Stomach (tissue), 9 donors: ENCODE data around the gene SH3TC1. TPM values are rescaled to one million over a fixed set of nuclear protein-coding genes. Genes with fewer than 3 reads are reported as not detected.
A peak's percentile ranks its signal among the peaks of the same experiment; 100 is the strongest.

ENCODE experiments used
- DNase-seq, 2 donors: peaks; one replicate each; pipeline versions ENCODE4 v3.0.0 to v3.0.0-alpha.2; 2013 to 2019
- H3K27ac ChIP-seq, 5 donors: fragments of 200-600 bp in 4 of 5; sonication (generic) in 4 of 5; one replicate each; pipeline ENCODE4 v1.5.1; 2013 to 2019; ENCODE audit warnings: mild to moderate bottlenecking in 1 of 5, moderate library complexity in 1 of 5
- H3K27me3 ChIP-seq, 3 donors: fragments of 200-600 bp; sonication (generic); one replicate each; pipeline ENCODE4 v1.5.1; 2017 to 2019; ENCODE audit warnings: mixed run types in 1 of 3
- H3K36me3 ChIP-seq, 4 donors: fragments of 200-600 bp; sonication (generic); 1 replicate in 3 of 4; 2 replicates in 1 of 4; pipeline ENCODE4 v1.5.1; 2016 to 2019
- H3K4me1 ChIP-seq, 4 donors: fragments of 200-600 bp; sonication (generic); one replicate each; pipeline ENCODE4 v1.5.1; 2016 to 2019
- H3K4me3 ChIP-seq, 4 donors: fragments of 200-600 bp; sonication (generic) in 3 of 4; one replicate each; pipeline ENCODE4 v1.5.1; 2016 to 2019; ENCODE audit warnings: mild to moderate bottlenecking in 1 of 4
- H3K9me3 ChIP-seq, 4 donors: fragments of 200-600 bp; sonication (generic); one replicate each; pipeline ENCODE4 v1.5.1; 2016 to 2019
- EP300 ChIP-seq: sonication (generic); formaldehyde crosslinking; IDR thresholded peaks from one replicate; pipeline ENCODE4 v1.6.1; 2017; ENCODE audit warnings: antibody characterized with exemption
- POLR2A ChIP-seq, 4 donors: fragments of 450-650 bp; IDR thresholded peaks; one replicate each; pipeline ENCODE4 v1.6.1; 2016; ENCODE audit warnings: antibody characterized with exemption in 4 of 4, control low read depth in 2 of 4, mild to moderate bottlenecking in 1 of 4, moderate library complexity in 1 of 4
- POLR2AphosphoS5 ChIP-seq, 3 donors: sonication (generic); formaldehyde crosslinking; IDR thresholded peaks; one replicate each; pipeline ENCODE4 v1.6.1; 2016; ENCODE audit warnings: antibody characterized with exemption in 3 of 3
- WGBS, 5 donors: extraction: QIAGEN DNeasy Blood & Tissue Kit in 3 of 5; methylation state at CpG; one replicate each; pipeline versions ENCODE4 v1.1.5 to v1.1.7; 2013 to 2018; 5-methylcytosine and 5-hydroxymethylcytosine counted together
- intact Hi-C: fragments of 100-400 bp; cut with DNase I; formaldehyde crosslinking; loops from one replicate; pipeline ENCODE4 v1.15.1; 2023; ENCODE audit warnings: low total_unique reads
- polyA plus RNA-seq, 3 donors: library from polyadenylated mRNA; stranded (reverse); fragments of 200-250 nt; gene quantifications; one replicate each; pipeline ENCODE4 v1.2.3, GENCODE V29; 2013
- total RNA-seq, 5 donors: library from RNA; depleted of rRNA; stranded (reverse); fragments of >200 nt; gene quantifications; one replicate each; pipeline versions ENCODE4 v1.1.0 to v1.2.3, GENCODE V29; 2014 to 2016
- TF ChIP-seq, protein P1 (sequence below), 7 experiments: fragments of 450-650 bp in 4 of 7; fragments of 200-600 bp in 3 of 7; sonication (generic) in 3 of 7; IDR thresholded peaks; one replicate each; pipeline ENCODE4 v1.5.1; 2016 to 2019; ENCODE audit warnings: antibody characterized with exemption in 7 of 7, control low read depth in 2 of 7, mild to moderate bottlenecking in 1 of 7
- donor health status: healthy with polysubstance abuse.
- donor health status: Bipolar disorder and iron deficiency.
- donor health status: healthy.

The SH3TC1 gene
- total and polyA plus RNA-seq, 8 donors: 12.0 to 96.2 (median 27.9) TPM

DNA sequence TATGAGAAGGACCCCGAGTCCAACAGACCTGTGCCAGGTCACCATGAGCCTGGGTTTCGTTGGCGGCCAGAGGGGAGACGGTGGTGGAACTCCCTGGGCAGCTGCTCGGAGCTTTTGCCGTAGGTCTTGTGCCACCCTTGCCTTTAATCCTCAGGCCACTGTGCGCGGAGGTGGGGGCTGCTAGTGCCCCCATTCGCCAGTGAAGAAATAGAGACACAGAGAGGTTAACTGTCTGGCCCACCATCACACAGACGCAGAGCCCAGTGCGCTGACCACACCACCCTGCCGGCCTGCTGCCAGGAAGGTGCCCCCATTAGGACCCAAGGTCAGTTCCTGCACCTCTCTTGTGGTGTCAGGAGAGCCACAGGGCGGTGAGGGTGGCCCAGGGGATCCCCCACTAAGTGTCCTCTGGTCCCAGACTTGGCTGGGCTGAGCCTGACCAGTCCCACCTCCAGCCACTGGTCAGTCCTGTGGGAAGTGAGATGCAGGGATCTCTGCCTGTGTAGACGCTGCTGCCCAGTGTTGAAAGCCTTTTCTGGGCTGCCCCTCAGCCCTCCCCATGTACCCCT is 42.2 kb downstream of the SH3TC1 start:
- intact Hi-C loops: loop anchor here (5.0 kb wide), 1 partner anchor 166 kb away; no protein-coding TSS in a partner anchor
- no peak for TF ChIP-seq EP300
- no peak for TF ChIP-seq POLR2AphosphoS5 (IDR thresholded peaks at IDR 0.05)
- TF ChIP-seq, protein P1, sequence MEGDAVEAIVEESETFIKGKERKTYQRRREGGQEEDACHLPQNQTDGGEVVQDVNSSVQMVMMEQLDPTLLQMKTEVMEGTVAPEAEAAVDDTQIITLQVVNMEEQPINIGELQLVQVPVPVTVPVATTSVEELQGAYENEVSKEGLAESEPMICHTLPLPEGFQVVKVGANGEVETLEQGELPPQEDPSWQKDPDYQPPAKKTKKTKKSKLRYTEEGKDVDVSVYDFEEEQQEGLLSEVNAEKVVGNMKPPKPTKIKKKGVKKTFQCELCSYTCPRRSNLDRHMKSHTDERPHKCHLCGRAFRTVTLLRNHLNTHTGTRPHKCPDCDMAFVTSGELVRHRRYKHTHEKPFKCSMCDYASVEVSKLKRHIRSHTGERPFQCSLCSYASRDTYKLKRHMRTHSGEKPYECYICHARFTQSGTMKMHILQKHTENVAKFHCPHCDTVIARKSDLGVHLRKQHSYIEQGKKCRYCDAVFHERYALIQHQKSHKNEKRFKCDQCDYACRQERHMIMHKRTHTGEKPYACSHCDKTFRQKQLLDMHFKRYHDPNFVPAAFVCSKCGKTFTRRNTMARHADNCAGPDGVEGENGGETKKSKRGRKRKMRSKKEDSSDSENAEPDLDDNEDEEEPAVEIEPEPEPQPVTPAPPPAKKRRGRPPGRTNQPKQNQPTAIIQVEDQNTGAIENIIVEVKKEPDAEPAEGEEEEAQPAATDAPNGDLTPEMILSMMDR (IDR thresholded peaks at IDR 0.05): no peak
- no peak for TF ChIP-seq POLR2A (IDR thresholded peaks at IDR 0.05)
- H3K4me1 ChIP-seq: peaks cover 5 to 33% (median 14%) of the 10 kb centered on the region in 4 donors
- no peak for DNase-seq
- 84 to 94% (median 89%) methylated on average over 11 to 14 of the region's 14 CpGs for WGBS, 5 donors
- no peak overlapping the region for H3K4me3 ChIP-seq
- no peak overlapping the region for H3K27ac ChIP-seq
- H3K36me3 ChIP-seq: peaks cover 7 to 56% (median 51%) of the 10 kb centered on the region in 4 donors
- no peaks in the 10 kb centered on the region for H3K27me3 ChIP-seq
- no peaks in the 10 kb centered on the region for H3K9me3 ChIP-seq

DNA sequence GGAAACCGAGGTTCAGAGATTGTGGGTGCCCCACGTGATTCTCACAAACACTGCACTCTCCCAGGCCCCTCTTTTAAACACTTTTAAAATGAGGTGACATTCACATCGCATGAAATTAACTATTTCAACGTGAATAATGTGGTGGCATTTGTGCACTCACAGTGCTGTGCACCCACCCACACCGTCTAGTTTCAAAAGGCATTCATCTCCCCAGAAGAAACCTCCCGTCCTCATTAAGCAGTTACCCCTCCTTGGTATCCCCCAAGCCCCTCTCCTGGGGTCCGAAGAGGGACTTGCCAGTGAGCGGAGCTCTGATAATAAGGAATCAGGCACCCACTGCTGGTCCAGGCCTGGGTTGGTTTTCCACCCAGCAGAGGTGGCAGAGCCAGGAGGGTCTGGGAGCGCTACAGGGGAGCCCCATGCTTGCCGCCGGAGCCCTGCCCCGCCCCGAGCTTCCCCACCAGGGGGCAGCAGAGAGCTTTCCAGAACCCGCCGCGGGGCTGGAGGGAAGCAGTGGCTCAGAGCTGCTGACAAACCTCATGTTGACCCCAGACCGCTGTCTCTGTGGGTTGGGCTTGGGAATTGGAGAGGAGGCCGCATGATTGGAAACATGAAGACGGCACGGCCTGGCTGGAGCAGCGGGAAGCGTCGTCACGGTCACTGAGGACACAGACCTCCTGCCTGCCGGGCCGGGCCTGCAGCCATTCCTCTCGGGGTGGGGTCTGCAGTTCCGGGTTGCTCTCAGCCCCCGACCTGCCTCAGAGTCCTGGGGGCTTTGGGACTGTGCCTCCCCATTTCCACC is 43.0 kb downstream of the SH3TC1 start:
- intact Hi-C loops: loop anchor here (5.0 kb wide), 1 partner anchor 165 kb away; no protein-coding TSS in a partner anchor
- TF ChIP-seq EP300 (no peak), POLR2AphosphoS5 (IDR thresholded peaks at IDR 0.05) (peak in 1 of 3 donors; percentile 54)
- TF ChIP-seq, protein P1 (IDR thresholded peaks at IDR 0.05): peak in 6 of 7 experiments; percentile 86 to 97 (median 92)
- H3K9me3 ChIP-seq: no peaks in the 10 kb centered on the region
- no peaks in the 10 kb centered on the region for H3K27me3 ChIP-seq
- H3K4me3 ChIP-seq: no peak overlapping the region
- DNase-seq: peak; percentile 85 to 96
- peaks cover 5 to 41% (median 19%) of the 10 kb centered on the region in 4 donors for H3K4me1 ChIP-seq
- WGBS, 5 donors: 29 to 36% (median 33%) methylated on average over 25 to 29 of the region's 29 CpGs
- H3K36me3 ChIP-seq: peaks cover 4 to 48% (median 43%) of the 10 kb centered on the region in 4 donors
- H3K27ac ChIP-seq: peak overlapping the region in 2 of 5 donors; percentile 32 to 57

DNA sequence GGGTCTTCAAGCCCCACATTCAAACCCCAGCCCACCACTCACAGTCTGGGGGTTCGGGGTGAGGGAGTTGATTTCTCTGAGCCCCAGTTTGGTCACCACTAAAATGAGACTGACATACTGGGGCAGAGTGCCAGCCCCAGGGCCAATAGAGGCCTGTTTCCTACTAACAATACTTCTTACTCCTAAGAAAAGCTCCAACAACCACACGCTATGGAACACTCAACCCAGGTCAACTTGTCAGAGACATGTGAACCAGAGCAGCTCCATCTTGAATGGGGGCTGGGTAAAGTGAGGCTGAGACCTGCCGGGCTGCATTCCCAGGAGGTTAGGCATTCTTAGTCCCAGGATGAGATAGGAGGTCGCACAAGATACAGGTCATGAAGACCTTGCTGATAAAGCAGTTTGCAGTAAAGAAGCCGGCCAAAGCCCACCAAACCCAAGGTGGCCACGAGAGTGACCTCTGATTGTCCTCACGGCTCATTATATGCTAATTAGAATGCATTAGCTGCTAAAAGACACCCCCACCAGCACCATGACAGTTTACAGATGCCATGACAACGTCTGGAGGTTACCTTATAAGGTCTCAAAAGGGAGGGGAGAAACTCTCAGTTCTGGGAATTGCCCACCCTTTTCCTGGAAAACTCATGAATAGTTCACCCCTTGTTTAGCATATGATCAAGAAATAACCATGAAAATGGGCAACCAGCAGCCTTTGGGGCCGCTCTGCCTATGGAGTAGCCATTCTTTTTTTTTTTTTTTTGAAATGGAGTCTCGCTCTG is 43.9 kb downstream of the SH3TC1 start:
- H3K27me3 ChIP-seq: no peaks in the 10 kb centered on the region
- intact Hi-C loops: loop anchor here (5.0 kb wide), 1 partner anchor 164 kb away; no protein-coding TSS in a partner anchor
- no peak for TF ChIP-seq EP300
- TF ChIP-seq POLR2AphosphoS5 (IDR thresholded peaks at IDR 0.05): no peak
- TF ChIP-seq POLR2A (IDR thresholded peaks at IDR 0.05): no peak
- TF ChIP-seq, protein P1 (IDR thresholded peaks at IDR 0.05): no peak

More for the DNA sequence above, 43.9 kb downstream of the SH3TC1 start:
- Histone ChIP-seq H3K9me3 (no peaks in the 10 kb centered on the region), H3K27ac (peak overlapping the region in 2 of 5 donors; percentile 32 to 57), H3K4me1 (peaks cover 5 to 46% (median 24%) of the 10 kb centered on the region in 4 donors), H3K36me3 (peaks cover 4 to 39% (median 34%) of the 10 kb centered on the region in 4 donors), H3K4me3 (no peak overlapping the region)
- WGBS, 5 donors: 77 to 81% (median 80%) methylated on average over 9 to 10 of the region's 10 CpGs
- no peak for DNase-seq
